GM18858 (cell line): ENCODE data around the gene UNC119.

Experiments used
- ATAC-seq: cut with Tn5 transposase; IDR thresholded peaks from one replicate; pipeline ENCODE4 v1.9.1; 2021; ENCODE audit not compliant: unreplicated experiment

UNC119 gene

DNA sequence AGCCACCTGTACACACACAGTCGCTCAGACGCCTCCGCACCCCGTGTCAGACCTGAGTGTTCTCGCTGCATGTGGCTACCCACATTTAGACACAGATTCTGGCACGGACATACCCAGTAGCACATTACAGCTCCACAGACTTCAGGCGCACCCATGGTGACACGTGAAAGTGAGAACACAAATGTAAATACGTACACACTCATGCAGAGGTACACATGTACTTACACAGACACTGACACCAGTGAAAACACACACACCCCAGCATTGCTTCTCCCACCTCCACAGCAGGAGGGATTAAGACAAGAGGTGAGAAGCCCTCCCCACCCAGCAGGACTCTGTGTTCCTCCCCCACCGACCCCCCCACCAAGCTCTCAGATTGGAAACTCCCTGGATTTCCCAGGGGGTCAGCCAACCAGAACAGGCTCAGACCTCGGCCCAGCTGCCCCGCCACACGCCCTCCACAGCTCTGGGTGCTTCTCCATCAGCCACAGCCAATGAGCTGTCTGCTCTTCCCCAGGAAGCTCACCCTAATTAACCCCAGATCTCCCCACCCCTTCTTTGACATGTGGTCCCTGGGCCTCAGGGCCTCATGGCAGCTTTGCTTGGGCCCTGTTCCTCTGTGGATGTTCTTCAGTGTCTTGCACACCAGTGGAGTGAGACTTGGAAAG, 51.6 kb downstream of the UNC119 start:
- ATAC-seq, result no peak

DNA sequence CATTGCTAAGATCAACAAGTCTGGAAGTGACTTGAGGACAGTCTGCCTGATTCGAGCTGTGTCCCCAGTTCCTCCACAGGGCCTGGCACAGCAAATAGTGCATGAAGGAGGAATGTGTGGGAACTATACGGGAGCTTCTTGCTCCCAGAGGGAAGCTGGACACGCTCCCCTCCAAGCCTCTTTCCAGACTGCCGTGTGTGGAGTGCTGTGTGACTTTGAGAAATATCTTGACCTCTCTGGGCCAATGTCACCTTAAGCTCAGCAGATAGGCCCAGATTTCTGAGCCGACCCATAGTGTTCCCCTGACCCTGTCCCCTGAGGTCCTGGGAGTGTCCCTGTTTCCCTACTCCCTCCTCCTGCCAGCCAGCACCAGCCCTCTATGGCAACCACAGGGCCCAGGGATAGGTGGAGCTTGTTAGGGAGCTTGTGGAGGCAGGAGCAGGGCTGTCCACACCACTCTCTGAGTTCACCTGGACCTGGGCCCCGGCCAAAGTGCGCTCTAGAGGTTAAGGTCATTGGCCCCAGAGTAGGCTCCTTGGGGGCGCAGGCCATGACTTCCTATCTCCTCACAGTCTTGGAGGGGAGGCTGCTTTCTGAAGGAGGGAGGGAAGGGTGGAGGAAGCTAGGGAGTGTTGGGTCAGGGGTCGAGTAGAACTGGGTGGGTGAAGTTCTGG, 52.6 kb downstream of the UNC119 start:
- no peak for ATAC-seq

DNA sequence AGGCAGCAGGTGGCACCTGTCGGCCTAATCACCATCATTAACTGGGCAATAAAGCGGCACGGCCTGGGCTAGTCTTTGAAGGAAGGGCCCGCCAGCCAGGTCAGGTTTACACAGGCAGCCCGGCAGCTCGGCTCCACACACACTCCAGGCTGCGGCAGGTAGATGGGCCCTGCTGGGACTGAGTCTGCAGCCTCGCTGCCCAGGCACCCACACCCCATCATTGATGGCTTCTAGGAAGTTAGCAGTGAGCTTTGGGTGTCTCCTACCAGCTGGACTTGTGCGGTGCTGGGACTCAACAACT, 53.1 kb downstream of the UNC119 start:
- no peak for ATAC-seq

DNA sequence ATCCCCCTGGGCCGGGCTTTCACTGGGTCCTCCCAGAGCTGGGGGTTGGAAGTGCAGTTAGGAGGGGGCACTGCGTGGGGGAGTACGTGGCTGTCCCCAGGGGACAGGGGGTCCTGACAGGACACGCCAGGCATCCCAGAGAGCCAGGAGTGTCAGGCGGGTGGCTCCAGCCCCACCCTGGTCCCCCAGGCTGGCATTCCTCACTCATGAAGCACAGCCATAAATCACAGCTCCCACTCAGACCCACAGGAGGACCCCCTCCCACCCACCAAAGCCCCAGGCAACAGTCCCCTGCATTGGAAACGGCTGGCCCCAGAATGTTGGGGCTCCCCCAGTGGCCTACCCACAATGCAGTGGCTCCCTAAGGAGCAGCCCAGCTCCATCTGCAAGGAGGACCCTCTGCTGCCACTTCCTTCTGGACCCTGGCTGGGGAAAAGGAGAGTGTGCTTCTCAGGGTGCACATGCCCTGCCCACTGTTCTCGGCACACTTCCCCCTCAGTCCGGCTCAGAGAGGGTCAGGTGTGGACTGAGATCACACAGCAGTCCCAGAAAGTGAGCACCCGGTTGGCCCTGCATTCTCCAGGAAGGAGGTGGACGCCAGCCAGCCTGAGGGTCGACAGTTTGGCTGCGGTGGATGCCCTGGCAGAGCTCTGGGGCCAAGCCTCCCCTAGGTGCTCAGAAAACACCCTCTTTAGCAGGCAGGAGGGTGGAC, 53.6 kb downstream of the UNC119 start:
- no peak for ATAC-seq

DNA sequence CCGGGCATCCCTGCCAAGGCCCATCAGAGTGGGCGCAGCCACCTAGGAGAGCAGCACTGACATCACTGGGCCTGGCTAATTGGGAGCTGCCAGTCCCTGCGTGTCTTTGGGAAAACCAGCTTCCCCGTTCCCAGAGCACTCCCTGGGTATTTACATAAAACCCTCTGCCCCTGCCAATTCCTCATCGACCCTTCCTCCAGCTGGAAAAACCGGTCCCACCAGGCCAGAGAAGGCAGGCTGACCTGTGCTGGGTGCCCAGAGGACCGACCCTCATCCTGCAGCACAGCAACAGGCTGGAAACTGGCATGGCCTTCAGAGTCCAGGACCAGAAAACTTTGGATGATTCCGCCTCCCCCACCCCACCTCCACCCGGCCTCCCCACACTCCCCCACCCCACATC, 54.5 kb downstream of the UNC119 start:
- ATAC-seq, result no peak
